Parathyroid adenoma (tissue), 2 donors: ENCODE data around the gene MBL2.

Source experiments
- H2AFZ ChIP-seq: fragments of 300-600 bp; sonication (generic); one replicate; pipeline ENCODE4 v1.7.0; 2017; ENCODE audit warnings: antibody characterized with exemption, mild to moderate bottlenecking
- H3K27ac ChIP-seq: fragments of 300-600 bp; sonication (generic); one replicate; pipeline ENCODE4 v1.7.0; 2017
- H3K27me3 ChIP-seq: fragments of 300-600 bp; sonication (generic); one replicate; pipeline ENCODE4 v1.7.0; 2017; ENCODE audit warnings: low read length; ENCODE audit not compliant: control insufficient read depth, insufficient read depth
- H3K36me3 ChIP-seq: fragments of 300-600 bp; sonication (generic); one replicate; pipeline ENCODE4 v1.7.0; 2017; ENCODE audit warnings: low read length; ENCODE audit not compliant: control insufficient read depth, insufficient read depth
- H3K4me1 ChIP-seq: fragments of 300-600 bp; sonication (generic); one replicate; pipeline ENCODE4 v1.7.0; 2017; ENCODE audit warnings: control low read depth
- H3K4me2 ChIP-seq: fragments of 300-600 bp; sonication (generic); one replicate; pipeline ENCODE4 v1.7.0; 2017; ENCODE audit warnings: low read length
- H3K4me3 ChIP-seq: fragments of 300-600 bp; sonication (generic); one replicate; pipeline ENCODE4 v1.7.0; 2017; ENCODE audit warnings: low read depth, low read length
- H3K79me2 ChIP-seq: fragments of 300-600 bp; sonication (generic); one replicate; pipeline ENCODE4 v1.7.0; 2017; ENCODE audit warnings: control low read depth
- H3K9ac ChIP-seq: fragments of 300-600 bp; sonication (generic); one replicate; pipeline ENCODE4 v1.7.0; 2017; ENCODE audit warnings: mild to moderate bottlenecking
- H3K9me3 ChIP-seq: fragments of 300-600 bp; sonication (generic); one replicate; pipeline ENCODE4 v1.7.0; 2017; ENCODE audit warnings: low read length; ENCODE audit not compliant: control insufficient read depth
- CTCF ChIP-seq: fragments of 300-600 bp; sonication (generic); IDR thresholded peaks from one replicate; pipeline ENCODE4 v1.7.0; 2017; ENCODE audit warnings: antibody characterized with exemption, mild to moderate bottlenecking
- donor health status: primary hyperparathyroidism.

MBL2 gene

GRCh38 chr10:52810761-52811160 is 38.2 kb upstream of the MBL2 start:
- H3K27ac ChIP-seq = no peak overlapping the region

GRCh38 chr10:52807803-52808202 is 35.2 kb upstream of the MBL2 start:
- H3K9ac ChIP-seq = no peak overlapping the region
- H3K4me1 ChIP-seq = no peaks in the 10 kb centered on the region
- H3K27ac ChIP-seq = no peak overlapping the region
- no peaks in the 10 kb centered on the region for H3K79me2 ChIP-seq
- no peak overlapping the region for H3K4me2 ChIP-seq
- H3K27me3 ChIP-seq = no peaks in the 10 kb centered on the region
- no peak for TF ChIP-seq CTCF
- no peak overlapping the region for H2AFZ ChIP-seq
- H3K4me3 ChIP-seq = no peak overlapping the region
- no peaks in the 10 kb centered on the region for H3K36me3 ChIP-seq
- H3K9me3 ChIP-seq = no peaks in the 10 kb centered on the region

More at GRCh38 chr10:52810761-52811160, 38.2 kb upstream of the MBL2 start:
- TF ChIP-seq CTCF = no peak
- H3K4me3 ChIP-seq = no peak overlapping the region
- H3K9ac ChIP-seq = no peak overlapping the region
- H3K4me2 ChIP-seq = no peak overlapping the region
- H3K79me2 ChIP-seq = no peaks in the 10 kb centered on the region
- H3K27me3 ChIP-seq = no peaks in the 10 kb centered on the region
- no peaks in the 10 kb centered on the region for H3K36me3 ChIP-seq
- H3K4me1 ChIP-seq = no peaks in the 10 kb centered on the region
- no peaks in the 10 kb centered on the region for H3K9me3 ChIP-seq
- H2AFZ ChIP-seq = no peak overlapping the region

GRCh38 chr10:52805414-52806285 is 33.1 kb upstream of the MBL2 start:
- Histone ChIP-seq H3K4me3 (no peak overlapping the region), H3K9ac (no peak overlapping the region)
- TF ChIP-seq CTCF = no peak

GRCh38 chr10:52801947-52802346 is 29.4 kb upstream of the MBL2 start:
- TF ChIP-seq CTCF = no peak
- Histone ChIP-seq H3K4me2 (no peak overlapping the region), H3K4me1 (no peaks in the 10 kb centered on the region), H3K4me3 (no peak overlapping the region), H3K27me3 (no peaks in the 10 kb centered on the region), H3K9ac (no peak overlapping the region), H2AFZ (no peak overlapping the region), H3K27ac (no peak overlapping the region), H3K36me3 (no peaks in the 10 kb centered on the region), H3K79me2 (no peaks in the 10 kb centered on the region), H3K9me3 (no peaks in the 10 kb centered on the region)

More at GRCh38 chr10:52805414-52806285, 33.1 kb upstream of the MBL2 start:
- Histone ChIP-seq H3K4me1 (no peaks in the 10 kb centered on the region), H3K4me2 (no peak overlapping the region), H3K36me3 (no peaks in the 10 kb centered on the region), H3K27me3 (no peaks in the 10 kb centered on the region), H3K27ac (no peak overlapping the region), H2AFZ (no peak overlapping the region), H3K79me2 (no peaks in the 10 kb centered on the region), H3K9me3 (no peaks in the 10 kb centered on the region)

GRCh38 chr10:52786098-52786497 is 13.5 kb upstream of the MBL2 start:
- Histone ChIP-seq H3K9ac (no peak overlapping the region), H3K4me2 (no peak overlapping the region), H2AFZ (no peak overlapping the region), H3K27me3 (no peaks in the 10 kb centered on the region), H3K36me3 (no peaks in the 10 kb centered on the region), H3K9me3 (no peaks in the 10 kb centered on the region), H3K4me3 (no peak overlapping the region), H3K79me2 (no peaks in the 10 kb centered on the region), H3K4me1 (no peaks in the 10 kb centered on the region), H3K27ac (no peak overlapping the region)
- TF ChIP-seq CTCF = no peak
